GM18517 (cell line): ENCODE data around the gene CSNK1A1L.
A peak's percentile ranks its signal among the peaks of the same experiment; 100 is the strongest.
"Not testable (repeated sequence)": the region's sequence is repeated elsewhere in the genome, so short reads cannot be mapped to it uniquely, and the experiment has no call there.

Source experiments
- ATAC-seq: cut with Tn5 transposase; IDR thresholded peaks from one replicate; pipeline ENCODE4 v1.9.1; 2021; ENCODE audit warnings: mild to moderate bottlenecking, moderate library complexity; ENCODE audit not compliant: unreplicated experiment

Gene CSNK1A1L

GRCh38 chr13:37065890-37066526, 39.5 kb downstream of the CSNK1A1L start:
- no peak for ATAC-seq

GRCh38 chr13:37059848-37060192, 45.6 kb downstream of the CSNK1A1L start:
- ATAC-seq: peak; percentile 40

GRCh38 chr13:37058910-37059847, 46.3 kb downstream of the CSNK1A1L start, which contains the start of gene SUPT20H:
SUPT20H (minus strand) TSS chr13:37059688; CDS start chr13:37051490, 8,198 bp downstream.
- ATAC-seq: peak; percentile 92

GRCh38 chr13:37056228-37056627, 49.2 kb downstream of the CSNK1A1L start:
- not testable (repeated sequence) for ATAC-seq
